ENCODE results near the gene ZMAT5.
A peak's percentile ranks its signal among the peaks of the same experiment; 100 is the strongest.

ZMAT5 gene

DNA sequence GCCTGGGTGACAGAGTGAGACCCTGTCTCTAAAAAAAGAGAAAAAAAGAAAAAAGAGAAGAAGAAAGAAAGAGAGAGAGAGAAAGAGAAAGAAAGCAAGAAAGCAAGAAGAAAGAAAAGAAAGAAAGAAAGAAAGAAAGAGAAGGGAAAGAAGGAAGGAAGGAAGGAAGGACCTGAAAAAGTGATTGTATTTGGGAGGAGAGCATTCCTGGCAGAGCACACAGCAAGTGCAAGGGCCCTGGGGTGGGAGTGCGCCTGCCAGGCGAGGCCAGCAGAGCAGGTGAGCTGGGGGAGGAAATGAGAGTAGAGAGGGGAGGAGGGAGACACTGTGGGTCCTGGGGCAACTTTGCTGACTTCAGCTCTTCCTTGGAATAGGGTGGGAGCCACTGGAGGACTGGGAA lies 54.7 kb downstream of the ZMAT5 start (continued):
- TF ChIP-seq ZNF791 (tag by site-specific recombination; IDR thresholded peaks at IDR 0.05) (no peak), ZNF324 (tag by site-specific recombination; IDR thresholded peaks at IDR 0.05) (no peak), ZNF404 (tag by site-specific recombination; IDR thresholded peaks at IDR 0.05) (no peak), ZNF660 (tag by site-specific recombination; IDR thresholded peaks at IDR 0.05) (no peak), ZNF433 (tag by site-specific recombination; IDR thresholded peaks at IDR 0.05; ENCODE audit: low read depth) (no peak), ZNF792 (tag by site-specific recombination; IDR thresholded peaks at IDR 0.05) (no peak), OSR2 (tag by site-specific recombination; IDR thresholded peaks at IDR 0.05) (no peak), ZNF701 (tag by site-specific recombination; IDR thresholded peaks at IDR 0.05) (no peak), ZNF23 (tag by site-specific recombination; IDR thresholded peaks at IDR 0.05; ENCODE audit: borderline replicate concordance) (no peak), ZNF768 (tag by site-specific recombination; IDR thresholded peaks at IDR 0.05) (no peak), ZNF416 (tag by site-specific recombination; IDR thresholded peaks at IDR 0.05) (no peak), ZNF146 (tag by site-specific recombination; IDR thresholded peaks at IDR 0.05) (no peak)
- TF ChIP-seq, protein P1, sequence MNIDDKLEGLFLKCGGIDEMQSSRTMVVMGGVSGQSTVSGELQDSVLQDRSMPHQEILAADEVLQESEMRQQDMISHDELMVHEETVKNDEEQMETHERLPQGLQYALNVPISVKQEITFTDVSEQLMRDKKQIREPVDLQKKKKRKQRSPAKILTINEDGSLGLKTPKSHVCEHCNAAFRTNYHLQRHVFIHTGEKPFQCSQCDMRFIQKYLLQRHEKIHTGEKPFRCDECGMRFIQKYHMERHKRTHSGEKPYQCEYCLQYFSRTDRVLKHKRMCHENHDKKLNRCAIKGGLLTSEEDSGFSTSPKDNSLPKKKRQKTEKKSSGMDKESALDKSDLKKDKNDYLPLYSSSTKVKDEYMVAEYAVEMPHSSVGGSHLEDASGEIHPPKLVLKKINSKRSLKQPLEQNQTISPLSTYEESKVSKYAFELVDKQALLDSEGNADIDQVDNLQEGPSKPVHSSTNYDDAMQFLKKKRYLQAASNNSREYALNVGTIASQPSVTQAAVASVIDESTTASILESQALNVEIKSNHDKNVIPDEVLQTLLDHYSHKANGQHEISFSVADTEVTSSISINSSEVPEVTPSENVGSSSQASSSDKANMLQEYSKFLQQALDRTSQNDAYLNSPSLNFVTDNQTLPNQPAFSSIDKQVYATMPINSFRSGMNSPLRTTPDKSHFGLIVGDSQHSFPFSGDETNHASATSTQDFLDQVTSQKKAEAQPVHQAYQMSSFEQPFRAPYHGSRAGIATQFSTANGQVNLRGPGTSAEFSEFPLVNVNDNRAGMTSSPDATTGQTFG (tag by site-specific recombination; IDR thresholded peaks at IDR 0.05; ENCODE audit: borderline replicate concordance), result no peak
- TF ChIP-seq, protein P2, sequence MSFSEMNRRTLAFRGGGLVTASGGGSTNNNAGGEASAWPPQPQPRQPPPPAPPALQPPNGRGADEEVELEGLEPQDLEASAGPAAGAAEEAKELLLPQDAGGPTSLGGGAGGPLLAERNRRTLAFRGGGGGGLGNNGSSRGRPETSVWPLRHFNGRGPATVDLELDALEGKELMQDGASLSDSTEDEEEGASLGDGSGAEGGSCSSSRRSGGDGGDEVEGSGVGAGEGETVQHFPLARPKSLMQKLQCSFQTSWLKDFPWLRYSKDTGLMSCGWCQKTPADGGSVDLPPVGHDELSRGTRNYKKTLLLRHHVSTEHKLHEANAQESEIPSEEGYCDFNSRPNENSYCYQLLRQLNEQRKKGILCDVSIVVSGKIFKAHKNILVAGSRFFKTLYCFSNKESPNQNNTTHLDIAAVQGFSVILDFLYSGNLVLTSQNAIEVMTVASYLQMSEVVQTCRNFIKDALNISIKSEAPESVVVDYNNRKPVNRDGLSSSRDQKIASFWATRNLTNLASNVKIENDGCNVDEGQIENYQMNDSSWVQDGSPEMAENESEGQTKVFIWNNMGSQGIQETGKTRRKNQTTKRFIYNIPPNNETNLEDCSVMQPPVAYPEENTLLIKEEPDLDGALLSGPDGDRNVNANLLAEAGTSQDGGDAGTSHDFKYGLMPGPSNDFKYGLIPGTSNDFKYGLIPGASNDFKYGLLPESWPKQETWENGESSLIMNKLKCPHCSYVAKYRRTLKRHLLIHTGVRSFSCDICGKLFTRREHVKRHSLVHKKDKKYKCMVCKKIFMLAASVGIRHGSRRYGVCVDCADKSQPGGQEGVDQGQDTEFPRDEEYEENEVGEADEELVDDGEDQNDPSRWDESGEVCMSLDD (tag by site-specific recombination; IDR thresholded peaks at IDR 0.05), result no peak
- TF ChIP-seq, protein P3, sequence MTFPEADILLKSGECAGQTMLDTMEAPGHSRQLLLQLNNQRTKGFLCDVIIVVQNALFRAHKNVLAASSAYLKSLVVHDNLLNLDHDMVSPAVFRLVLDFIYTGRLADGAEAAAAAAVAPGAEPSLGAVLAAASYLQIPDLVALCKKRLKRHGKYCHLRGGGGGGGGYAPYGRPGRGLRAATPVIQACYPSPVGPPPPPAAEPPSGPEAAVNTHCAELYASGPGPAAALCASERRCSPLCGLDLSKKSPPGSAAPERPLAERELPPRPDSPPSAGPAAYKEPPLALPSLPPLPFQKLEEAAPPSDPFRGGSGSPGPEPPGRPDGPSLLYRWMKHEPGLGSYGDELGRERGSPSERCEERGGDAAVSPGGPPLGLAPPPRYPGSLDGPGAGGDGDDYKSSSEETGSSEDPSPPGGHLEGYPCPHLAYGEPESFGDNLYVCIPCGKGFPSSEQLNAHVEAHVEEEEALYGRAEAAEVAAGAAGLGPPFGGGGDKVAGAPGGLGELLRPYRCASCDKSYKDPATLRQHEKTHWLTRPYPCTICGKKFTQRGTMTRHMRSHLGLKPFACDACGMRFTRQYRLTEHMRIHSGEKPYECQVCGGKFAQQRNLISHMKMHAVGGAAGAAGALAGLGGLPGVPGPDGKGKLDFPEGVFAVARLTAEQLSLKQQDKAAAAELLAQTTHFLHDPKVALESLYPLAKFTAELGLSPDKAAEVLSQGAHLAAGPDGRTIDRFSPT (tag by site-specific recombination; IDR thresholded peaks at IDR 0.05), result no peak

DNA sequence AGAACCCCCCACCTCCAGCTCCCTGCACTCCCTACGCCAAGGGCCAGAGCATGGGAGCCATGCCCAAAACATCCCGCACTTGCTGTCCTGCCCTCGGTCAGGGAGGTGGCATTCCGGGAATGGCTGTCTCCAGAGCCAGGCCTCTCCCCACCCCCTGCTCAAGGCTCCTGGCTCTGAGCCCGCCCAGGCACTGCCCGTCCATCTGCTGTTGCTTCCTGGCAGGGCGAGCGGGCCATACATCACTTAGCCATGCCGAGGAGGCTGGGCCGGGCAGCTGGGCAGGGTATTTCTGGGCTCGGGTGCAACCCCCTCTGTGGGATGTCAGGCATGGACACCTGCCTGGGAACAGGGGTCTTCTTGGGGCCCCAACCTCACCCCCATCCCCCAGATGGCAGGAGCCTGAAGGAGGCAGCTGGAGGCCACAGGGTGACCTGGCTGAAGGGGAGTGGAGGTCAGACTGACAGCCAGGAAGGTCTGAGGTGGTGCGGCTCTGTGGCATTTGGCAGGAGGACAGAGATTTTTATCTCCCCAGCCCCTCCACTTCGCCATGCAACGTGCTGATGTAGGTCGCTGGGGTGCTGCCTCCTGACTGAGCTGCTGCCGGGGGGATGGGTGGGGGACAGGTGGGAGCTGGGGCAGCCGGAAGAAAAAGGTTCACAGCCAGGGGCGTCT lies 55.7 kb downstream of the ZMAT5 start:
- Histone ChIP-seq H3K9me3 (ENCODE audit: control insufficient read depth, insufficient read depth, low read depth, low read length) (no peaks in the 10 kb centered on the region), H3K4me3 (ENCODE audit: low read depth, low read length) (no peak overlapping the region), H3K27ac (ENCODE audit: extremely low read depth, low read depth, low read length) (no peak overlapping the region), H3K36me3 (ENCODE audit: control insufficient read depth in 2 of 2, insufficient read depth in 1 of 2, low read length in 2 of 2) (no peaks in the 10 kb centered on the region), H3K4me1 (ENCODE audit: control insufficient read depth, insufficient read depth, low read length) (no peaks in the 10 kb centered on the region)
- peak; percentile 74 for TF ChIP-seq ZNF341 (tag by site-specific recombination; IDR thresholded peaks at IDR 0.05; ENCODE audit: low read depth)
- TF ChIP-seq ZNF157 (tag by site-specific recombination; IDR thresholded peaks at IDR 0.05), result no peak
- no peak for TF ChIP-seq SP7 (tag by site-specific recombination; IDR thresholded peaks at IDR 0.05)
- 0 out of 2 replicates have a peak, but pooled peaks have one; percentile 10 for TF ChIP-seq SP2 (tag by site-specific recombination; IDR thresholded peaks at IDR 0.05)
- no peak for TF ChIP-seq ZNF544 (tag by site-specific recombination; IDR thresholded peaks at IDR 0.05)
- no peak for TF ChIP-seq ZNF624 (tag by site-specific recombination; IDR thresholded peaks at IDR 0.05)
- TF ChIP-seq, protein P4, sequence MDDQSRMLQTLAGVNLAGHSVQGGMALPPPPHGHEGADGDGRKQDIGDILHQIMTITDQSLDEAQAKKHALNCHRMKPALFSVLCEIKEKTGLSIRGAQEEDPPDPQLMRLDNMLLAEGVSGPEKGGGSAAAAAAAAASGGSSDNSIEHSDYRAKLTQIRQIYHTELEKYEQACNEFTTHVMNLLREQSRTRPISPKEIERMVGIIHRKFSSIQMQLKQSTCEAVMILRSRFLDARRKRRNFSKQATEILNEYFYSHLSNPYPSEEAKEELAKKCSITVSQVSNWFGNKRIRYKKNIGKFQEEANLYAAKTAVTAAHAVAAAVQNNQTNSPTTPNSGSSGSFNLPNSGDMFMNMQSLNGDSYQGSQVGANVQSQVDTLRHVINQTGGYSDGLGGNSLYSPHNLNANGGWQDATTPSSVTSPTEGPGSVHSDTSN (CRISPR knock-in tag; IDR thresholded peaks at IDR 0.05), result no peak
- no peak for TF ChIP-seq ZFP69B (tag by site-specific recombination; IDR thresholded peaks at IDR 0.05)
- no peak for TF ChIP-seq ZNF623 (tag by site-specific recombination; IDR thresholded peaks at IDR 0.05)
- no peak for TF ChIP-seq ZNF169 (tag by site-specific recombination; IDR thresholded peaks at IDR 0.05)
- CTCF ChIA-PET, result interaction anchor here (0.9 to 1.2 kb wide), 2 partner anchors 15 to 22 kb away, joined by 3 read pairs; no protein-coding TSS in a partner anchor
- POLR2A ChIA-PET, result no interaction called here

All from HEK293 (cell line).